Endothelial cell (in vitro differentiated cells): Measurements from ENCODE around the gene INO80B. TPM values are rescaled to one million over a fixed set of nuclear protein-coding genes. Genes with fewer than 3 reads are reported as not detected.
"Not testable (repeated sequence)": the region's sequence is repeated elsewhere in the genome, so short reads cannot be mapped to it uniquely, and the experiment has no call there.

Experiments
- DNase-seq: peaks from one replicate; pipeline ENCODE4 v3.0.0; 2021; ENCODE audit warnings: low spot score
- H3K27ac Mint-ChIP-seq: one replicate; pipeline ENCODE4 v1.8.0; 2021; ENCODE audit warnings: mixed read lengths, inconsistent platforms; ENCODE audit not compliant: unreplicated experiment
- H3K27me3 Mint-ChIP-seq: one replicate; pipeline ENCODE4 v1.8.0; 2021; ENCODE audit warnings: mild to moderate bottlenecking, moderate library complexity, mixed read lengths, inconsistent platforms; ENCODE audit not compliant: unreplicated experiment
- H3K36me3 Mint-ChIP-seq: one replicate; pipeline ENCODE4 v1.8.0; 2021; ENCODE audit warnings: mild to moderate bottlenecking, low read depth, mixed read lengths, inconsistent platforms; ENCODE audit not compliant: unreplicated experiment
- H3K4me1 Mint-ChIP-seq: one replicate; pipeline ENCODE4 v1.8.0; 2021; ENCODE audit warnings: mild to moderate bottlenecking, mixed read lengths, inconsistent platforms; ENCODE audit not compliant: unreplicated experiment
- H3K4me3 Mint-ChIP-seq: one replicate; pipeline ENCODE4 v1.8.0; 2021; ENCODE audit warnings: mild to moderate bottlenecking, mixed read lengths, inconsistent platforms; ENCODE audit not compliant: unreplicated experiment
- H3K9me3 Mint-ChIP-seq: one replicate; pipeline ENCODE4 v1.8.0; 2021; ENCODE audit warnings: mixed read lengths, inconsistent platforms; ENCODE audit not compliant: unreplicated experiment
- total RNA-seq: library from RNA; stranded (reverse); fragmentation: NEBNext Ultra II Directional; extraction: Animal tissue kit (Norgen Biotek cat#: 25700); gene quantifications from one replicate; pipeline ENCODE4 v1.2.1, GENCODE V29; 2021; ENCODE audit not compliant: unreplicated experiment
- TF ChIP-seq, protein P1 (sequence below): fragments of 200-600 bp; sonication (generic); IDR thresholded peaks from one replicate; pipeline ENCODE4 v1.5.0; 2021; ENCODE audit warnings: antibody characterized with exemption; ENCODE audit not compliant: unreplicated experiment

Gene INO80B
- total RNA-seq, 1 donor from 2014 or later: 22.1 TPM

GRCh38 chr2:74417763-74418162 is 37.1 kb upstream of the INO80B start:
- TF ChIP-seq, protein P1, sequence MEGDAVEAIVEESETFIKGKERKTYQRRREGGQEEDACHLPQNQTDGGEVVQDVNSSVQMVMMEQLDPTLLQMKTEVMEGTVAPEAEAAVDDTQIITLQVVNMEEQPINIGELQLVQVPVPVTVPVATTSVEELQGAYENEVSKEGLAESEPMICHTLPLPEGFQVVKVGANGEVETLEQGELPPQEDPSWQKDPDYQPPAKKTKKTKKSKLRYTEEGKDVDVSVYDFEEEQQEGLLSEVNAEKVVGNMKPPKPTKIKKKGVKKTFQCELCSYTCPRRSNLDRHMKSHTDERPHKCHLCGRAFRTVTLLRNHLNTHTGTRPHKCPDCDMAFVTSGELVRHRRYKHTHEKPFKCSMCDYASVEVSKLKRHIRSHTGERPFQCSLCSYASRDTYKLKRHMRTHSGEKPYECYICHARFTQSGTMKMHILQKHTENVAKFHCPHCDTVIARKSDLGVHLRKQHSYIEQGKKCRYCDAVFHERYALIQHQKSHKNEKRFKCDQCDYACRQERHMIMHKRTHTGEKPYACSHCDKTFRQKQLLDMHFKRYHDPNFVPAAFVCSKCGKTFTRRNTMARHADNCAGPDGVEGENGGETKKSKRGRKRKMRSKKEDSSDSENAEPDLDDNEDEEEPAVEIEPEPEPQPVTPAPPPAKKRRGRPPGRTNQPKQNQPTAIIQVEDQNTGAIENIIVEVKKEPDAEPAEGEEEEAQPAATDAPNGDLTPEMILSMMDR: no peak
- no peaks in the 10 kb centered on the region for H3K9me3 Mint-ChIP-seq
- no peak for DNase-seq
- no peak overlapping the region for H3K27ac Mint-ChIP-seq
- no peak overlapping the region for H3K4me3 Mint-ChIP-seq
- H3K27me3 Mint-ChIP-seq: peaks cover 9% of the 10 kb centered on the region
- peaks cover 5% of the 10 kb centered on the region for H3K36me3 Mint-ChIP-seq
- peaks cover 24% of the 10 kb centered on the region for H3K4me1 Mint-ChIP-seq

- no peak for DNase-seq
- H3K27me3 Mint-ChIP-seq: peaks cover 9% of the 10 kb centered on the region
- H3K27ac Mint-ChIP-seq: no peak overlapping the region
- H3K4me1 Mint-ChIP-seq: peaks cover 24% of the 10 kb centered on the region
- no peak overlapping the region for H3K4me3 Mint-ChIP-seq
- peaks cover 8% of the 10 kb centered on the region for H3K36me3 Mint-ChIP-seq
- no peaks in the 10 kb centered on the region for H3K9me3 Mint-ChIP-seq
- TF ChIP-seq, protein P1: no peak
Measured at GRCh38 chr2:74418312-74418711, 36.6 kb upstream of the INO80B start.

GRCh38 chr2:74419345-74419744 is 35.5 kb upstream of the INO80B start:
- Mint-ChIP-seq H3K4me3 (no peak overlapping the region), H3K36me3 (peaks cover 8% of the 10 kb centered on the region), H3K4me1 (peaks cover 18% of the 10 kb centered on the region), H3K27ac (no peak overlapping the region), H3K27me3 (peaks cover 9% of the 10 kb centered on the region), H3K9me3 (no peaks in the 10 kb centered on the region)
- DNase-seq: no peak
- TF ChIP-seq, protein P1: no peak

- Mint-ChIP-seq H3K4me3 (peak overlapping the region; percentile 4), H3K4me1 (peaks cover 18% of the 10 kb centered on the region), H3K27me3 (peaks cover 7% of the 10 kb centered on the region), H3K9me3 (no peaks in the 10 kb centered on the region), H3K36me3 (peaks cover 12% of the 10 kb centered on the region), H3K27ac (no peak overlapping the region)
- TF ChIP-seq, protein P1: no peak
- DNase-seq: no peak
Measured at GRCh38 chr2:74420006-74420405, 34.9 kb upstream of the INO80B start.

GRCh38 chr2:74420443-74421103 is 34.3 kb upstream of the INO80B start:
- Mint-ChIP-seq H3K27ac (peak overlapping the region; percentile 97), H3K36me3 (peaks cover 17% of the 10 kb centered on the region), H3K4me3 (peak overlapping the region; percentile 76), H3K4me1 (peaks cover 18% of the 10 kb centered on the region)
- H3K27me3 Mint-ChIP-seq, DNase-seq, H3K9me3 Mint-ChIP-seq: not testable (repeated sequence)
